CD14-positive monocyte (primary cell): Measurements from ENCODE around the gene SLC27A5. TPM values are rescaled to one million over a fixed set of nuclear protein-coding genes. Genes with fewer than 3 reads are reported as not detected.
"Not testable (repeated sequence)": the region's sequence is repeated elsewhere in the genome, so short reads cannot be mapped to it uniquely, and the experiment has no call there.

Experiments
- DNase-seq, 3 donors: peaks; one replicate each; pipeline ENCODE4 v3.0.0-alpha.2; 2011 to 2022
- H2AFZ ChIP-seq: 2 replicates; pipeline ENCODE4 v1.6.0; 2012; ENCODE audit warnings: mild to moderate bottlenecking, low read depth, low read length, inconsistent platforms; ENCODE audit not compliant: insufficient read depth, poor library complexity, severe bottlenecking
- H3K27ac ChIP-seq, 2 donors: 1 replicate in 1 of 2; 2 replicates in 1 of 2; pipeline ENCODE4 v1.5.1; 2012 to 2013; ENCODE audit warnings: low read length in 2 of 2, control low read depth in 1 of 2, inconsistent platforms in 1 of 2, low read depth in 1 of 2, mild to moderate bottlenecking in 1 of 2
- H3K27me3 ChIP-seq, 2 donors: one replicate each; pipeline versions ENCODE4 v1.6.0 to v1.6.1; 2011 to 2013; ENCODE audit warnings: low read length in 2 of 2; ENCODE audit not compliant: control insufficient read depth in 2 of 2, insufficient read depth in 2 of 2
- H3K36me3 ChIP-seq, 2 donors: replicated peaks in 1 of 2; 1 replicate in 1 of 2; 2 replicates in 1 of 2; pipeline versions ENCODE4 v1.5.1 to v1.6.1; 2012 to 2013; ENCODE audit warnings: low read length in 2 of 2, control low read depth in 1 of 2, inconsistent platforms in 1 of 2, mild to moderate bottlenecking in 1 of 2; ENCODE audit not compliant: insufficient read depth in 2 of 2, control insufficient read depth in 1 of 2
- H3K4me1 ChIP-seq, 2 donors: 1 replicate in 1 of 2; 2 replicates in 1 of 2; pipeline versions ENCODE4 v1.5.1 to v1.6.1; 2012 to 2013; ENCODE audit warnings: low read length in 2 of 2, control low read depth in 1 of 2, inconsistent platforms in 1 of 2, mild to moderate bottlenecking in 1 of 2, moderate library complexity in 1 of 2; ENCODE audit not compliant: insufficient read depth in 2 of 2, control insufficient read depth in 1 of 2
- H3K4me2 ChIP-seq: replicated peaks from 2 replicates; pipeline ENCODE3; 2012; ENCODE audit warnings: low read length, moderate library complexity, mild to moderate bottlenecking; ENCODE audit not compliant: poor library complexity, severe bottlenecking; ENCODE audit errors: extremely low read depth
- H3K4me3 ChIP-seq, 3 experiments: fragments of 200-600 bp in 1 of 3; sonication (generic) in 1 of 3; replicated peaks in 1 of 3; 1 replicate in 2 of 3; 2 replicates in 1 of 3; pipeline ENCODE4 v1.5.1; 2011 to 2013; ENCODE audit warnings: low read length in 3 of 3, mild to moderate bottlenecking in 3 of 3, control low read depth in 2 of 3, low read depth in 2 of 3, inconsistent platforms in 1 of 3, moderate library complexity in 1 of 3
- H3K79me2 ChIP-seq: 2 replicates; pipeline ENCODE4 v1.6.0; 2012; ENCODE audit warnings: mild to moderate bottlenecking, control low read depth, inconsistent platforms, low read length, moderate library complexity; ENCODE audit not compliant: insufficient read depth
- H3K9ac ChIP-seq: 2 replicates; pipeline ENCODE4 v1.6.0; 2017; ENCODE audit warnings: low read length, mild to moderate bottlenecking; ENCODE audit not compliant: insufficient read depth, poor library complexity, severe bottlenecking
- H3K9me3 ChIP-seq, 2 donors: replicated peaks in 1 of 2; 1 replicate in 1 of 2; 2 replicates in 1 of 2; pipeline versions ENCODE4 v1.5.1 to v1.6.1; 2012 to 2013; ENCODE audit warnings: low read length in 2 of 2, control low read depth in 1 of 2; ENCODE audit not compliant: control insufficient read depth in 1 of 2, insufficient read depth in 1 of 2
- H4K20me1 ChIP-seq: 2 replicates; pipeline ENCODE4 v1.6.0; 2012; ENCODE audit warnings: mild to moderate bottlenecking, low read length, control low read depth, moderate library complexity; ENCODE audit not compliant: insufficient read depth
- H3K27ac Mint-ChIP-seq, 7 donors: one replicate each; pipeline ENCODE4 v1.8.0; 2020; ENCODE audit warnings: mild to moderate bottlenecking in 7 of 7, mixed read lengths in 7 of 7, moderate library complexity in 6 of 7, inconsistent platforms in 2 of 7
- H3K27me3 Mint-ChIP-seq, 3 donors: one replicate each; pipeline ENCODE4 v1.8.0; 2021 to 2022; ENCODE audit warnings: low read depth in 3 of 3, mild to moderate bottlenecking in 3 of 3, mixed read lengths in 3 of 3, moderate library complexity in 3 of 3, inconsistent platforms in 1 of 3
- H3K36me3 Mint-ChIP-seq, 2 donors: one replicate each; pipeline ENCODE4 v1.8.0; 2020; ENCODE audit warnings: mixed read lengths in 2 of 2, inconsistent platforms in 1 of 2, mild to moderate bottlenecking in 1 of 2
- H3K4me1 Mint-ChIP-seq: one replicate; pipeline ENCODE4 v1.8.0; 2020; ENCODE audit warnings: mild to moderate bottlenecking, mixed read lengths
- H3K4me3 Mint-ChIP-seq, 2 donors: one replicate each; pipeline ENCODE4 v1.8.0; 2020; ENCODE audit warnings: mild to moderate bottlenecking in 2 of 2, mixed read lengths in 2 of 2, moderate library complexity in 1 of 2
- H3K9me3 Mint-ChIP-seq, 7 donors: one replicate each; pipeline ENCODE4 v1.8.0; 2020 to 2022; ENCODE audit warnings: mixed read lengths in 7 of 7, mild to moderate bottlenecking in 6 of 7, moderate library complexity in 6 of 7, inconsistent platforms in 2 of 7
- WGBS: methylation state at CpG from one replicate; pipeline ENCODE4 v1.1.5; 2013; ENCODE audit warnings: missing lambda C conversion rate; ENCODE audit not compliant: insufficient coverage; 5-methylcytosine and 5-hydroxymethylcytosine counted together
- intact Hi-C, 2 donors: fragments of 100-400 bp; cut with micrococcal nuclease; formaldehyde crosslinking; loops; one replicate each; pipeline versions ENCODE4 v1.15.0 to v1.15.1; 2023
- polyA plus RNA-seq, 3 donors: library from polyadenylated mRNA; depleted of rRNA in 1 of 3; unstranded in 2 of 3; stranded (reverse) in 1 of 3; fragments of 300-500 nt in 2 of 3; fragments of >200 nt in 1 of 3; fragmentation: Illumina TruSeq in 2 of 3; gene quantifications; 1 replicate in 2 of 3; 2 replicates in 1 of 3; pipeline ENCODE4 v1.2.3, GENCODE V29; 2012 to 2021
- TF ChIP-seq, protein P1 (sequence below): fragments of 200-600 bp; IDR thresholded peaks from one replicate; pipeline ENCODE4 v1.8.0; 2022; ENCODE audit warnings: antibody characterized with exemption, mild to moderate bottlenecking

SLC27A5 gene
- polyA plus RNA-seq, 3 donors = 1.5 to 2.9 (median 2.8) TPM

DNA sequence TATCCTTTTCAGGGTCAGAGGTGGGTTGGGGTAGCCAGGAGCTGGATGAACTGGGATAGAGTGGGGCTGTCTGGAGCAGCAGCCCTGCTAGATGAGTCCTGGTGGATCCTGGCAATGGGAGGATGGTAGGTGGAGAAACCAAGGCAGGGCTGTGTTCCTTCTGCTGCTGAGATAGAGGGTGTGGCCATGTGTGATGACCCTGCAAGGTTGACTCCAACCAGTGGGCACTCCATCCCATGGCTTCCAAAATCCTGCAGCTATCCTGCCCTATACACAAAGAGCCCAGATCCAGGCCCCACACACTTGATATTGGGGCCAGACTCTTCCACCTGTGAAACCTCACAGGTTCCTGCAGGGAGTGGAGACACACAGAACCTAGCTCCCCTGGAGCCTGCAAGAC is 38.0 kb downstream of the SLC27A5 start:
- intact Hi-C loops = no loop called here
- Histone ChIP-seq H3K27ac (no peak overlapping the region), H3K36me3 (peaks cover 31 to 34% of the 10 kb centered on the region in 2 donors), H3K27me3 (no peaks in the 10 kb centered on the region), H2AFZ (no peak overlapping the region), H4K20me1 (no peaks in the 10 kb centered on the region), H3K79me2 (no peaks in the 10 kb centered on the region), H3K4me1 (peaks cover 14 to 21% of the 10 kb centered on the region in 2 donors), H3K4me3 (no peak overlapping the region), H3K9ac (no peak overlapping the region), H3K4me2 (no peak overlapping the region), H3K9me3 (no peaks in the 10 kb centered on the region)
- Mint-ChIP-seq H3K4me1 (peaks cover 18% of the 10 kb centered on the region), H3K27ac (no peak overlapping the region), H3K9me3 (peaks cover 0 to 3% (median 0%) of the 10 kb centered on the region in 7 donors), H3K36me3 (peaks cover 33 to 38% of the 10 kb centered on the region in 2 donors), H3K4me3 (no peak overlapping the region), H3K27me3 (peaks cover 0 to 8% (median 2%) of the 10 kb centered on the region in 3 donors)
- TF ChIP-seq, protein P1, sequence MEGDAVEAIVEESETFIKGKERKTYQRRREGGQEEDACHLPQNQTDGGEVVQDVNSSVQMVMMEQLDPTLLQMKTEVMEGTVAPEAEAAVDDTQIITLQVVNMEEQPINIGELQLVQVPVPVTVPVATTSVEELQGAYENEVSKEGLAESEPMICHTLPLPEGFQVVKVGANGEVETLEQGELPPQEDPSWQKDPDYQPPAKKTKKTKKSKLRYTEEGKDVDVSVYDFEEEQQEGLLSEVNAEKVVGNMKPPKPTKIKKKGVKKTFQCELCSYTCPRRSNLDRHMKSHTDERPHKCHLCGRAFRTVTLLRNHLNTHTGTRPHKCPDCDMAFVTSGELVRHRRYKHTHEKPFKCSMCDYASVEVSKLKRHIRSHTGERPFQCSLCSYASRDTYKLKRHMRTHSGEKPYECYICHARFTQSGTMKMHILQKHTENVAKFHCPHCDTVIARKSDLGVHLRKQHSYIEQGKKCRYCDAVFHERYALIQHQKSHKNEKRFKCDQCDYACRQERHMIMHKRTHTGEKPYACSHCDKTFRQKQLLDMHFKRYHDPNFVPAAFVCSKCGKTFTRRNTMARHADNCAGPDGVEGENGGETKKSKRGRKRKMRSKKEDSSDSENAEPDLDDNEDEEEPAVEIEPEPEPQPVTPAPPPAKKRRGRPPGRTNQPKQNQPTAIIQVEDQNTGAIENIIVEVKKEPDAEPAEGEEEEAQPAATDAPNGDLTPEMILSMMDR = no peak
- no peak for DNase-seq

DNA sequence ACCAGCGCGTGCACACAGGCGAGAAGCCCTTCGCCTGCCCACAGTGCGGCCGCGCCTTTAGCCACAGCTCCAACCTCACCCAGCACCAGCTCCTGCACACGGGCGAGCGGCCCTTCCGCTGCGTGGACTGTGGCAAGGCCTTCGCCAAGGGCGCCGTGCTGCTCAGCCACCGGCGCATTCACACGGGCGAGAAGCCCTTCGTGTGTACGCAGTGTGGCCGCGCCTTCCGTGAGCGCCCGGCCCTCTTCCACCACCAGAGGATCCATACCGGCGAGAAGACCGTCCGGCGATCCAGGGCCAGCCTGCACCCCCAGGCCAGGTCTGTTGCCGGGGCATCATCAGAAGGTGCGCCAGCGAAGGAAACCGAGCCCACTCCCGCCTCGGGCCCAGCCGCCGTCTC is 40.1 kb downstream of the SLC27A5 start:
- intact Hi-C loops = no loop called here
- peaks cover 28% of the 10 kb centered on the region for H3K4me1 Mint-ChIP-seq
- Histone ChIP-seq H3K9ac (no peak overlapping the region), H2AFZ (no peak overlapping the region), H3K27ac (no peak overlapping the region), H3K4me1 (peaks cover 25 to 33% of the 10 kb centered on the region in 2 donors), H3K27me3 (no peaks in the 10 kb centered on the region), H3K4me3 (no peak overlapping the region), H3K4me2 (no peak overlapping the region), H3K9me3 (no peaks in the 10 kb centered on the region), H4K20me1 (no peaks in the 10 kb centered on the region), H3K79me2 (peaks cover 15% of the 10 kb centered on the region), H3K36me3 (peaks cover 31 to 34% of the 10 kb centered on the region in 2 donors)
- H3K36me3 Mint-ChIP-seq = peaks cover 33 to 38% of the 10 kb centered on the region in 2 donors
- peaks cover 0 to 3% (median 0%) of the 10 kb centered on the region in 7 donors for H3K9me3 Mint-ChIP-seq
- peaks cover 0 to 3% (median 2%) of the 10 kb centered on the region in 3 donors for H3K27me3 Mint-ChIP-seq
- no peak overlapping the region for H3K4me3 Mint-ChIP-seq
- DNase-seq = no peak
- no peak overlapping the region for H3K27ac Mint-ChIP-seq
- TF ChIP-seq, protein P1 = no peak
- 97% methylated on average over 37 of the region's 39 CpGs for WGBS

DNA sequence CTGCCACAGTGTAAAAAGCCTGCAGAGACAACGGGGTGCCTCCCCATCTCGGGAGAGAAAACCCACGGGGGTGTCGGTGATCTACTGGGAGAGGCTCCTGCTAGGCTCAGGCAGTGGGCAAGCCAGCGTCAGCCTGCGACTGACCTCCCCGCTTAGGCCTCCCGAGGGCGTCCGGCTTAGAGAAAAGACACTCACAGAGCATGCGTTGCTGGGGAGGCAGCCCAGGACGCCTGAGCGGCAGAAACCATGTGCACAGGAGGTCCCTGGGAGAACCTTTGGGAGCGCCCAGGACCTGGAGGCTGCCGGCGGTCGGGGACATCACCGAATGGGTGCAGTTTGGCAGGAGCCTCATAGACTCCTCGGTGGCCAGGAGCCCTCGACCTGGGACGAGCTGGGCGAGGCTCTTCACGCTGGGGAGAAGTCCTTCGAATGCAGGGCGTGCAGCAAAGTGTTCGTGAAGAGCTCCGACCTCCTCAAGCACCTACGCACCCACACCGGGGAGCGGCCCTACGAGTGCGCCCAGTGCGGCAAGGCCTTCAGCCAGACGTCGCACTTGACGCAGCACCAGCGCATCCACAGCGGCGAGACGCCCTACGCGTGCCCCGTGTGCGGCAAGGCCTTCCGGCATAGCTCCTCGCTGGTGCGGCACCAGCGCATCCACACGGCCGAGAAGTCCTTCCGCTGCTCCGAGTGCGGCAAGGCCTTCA is 40.8 kb downstream of the SLC27A5 start:
- Histone ChIP-seq H3K36me3 (peaks cover 31 to 34% of the 10 kb centered on the region in 2 donors), H3K4me1 (peaks cover 25 to 32% of the 10 kb centered on the region in 2 donors), H3K79me2 (peaks cover 15% of the 10 kb centered on the region)
- H3K4me2 ChIP-seq, intact Hi-C loops, DNase-seq, H3K27ac Mint-ChIP-seq, H3K9ac ChIP-seq, H3K27ac ChIP-seq, H3K27me3 Mint-ChIP-seq, H4K20me1 ChIP-seq, H2AFZ ChIP-seq, H3K4me3 ChIP-seq, H3K27me3 ChIP-seq, H3K9me3 ChIP-seq, H3K4me3 Mint-ChIP-seq, H3K9me3 Mint-ChIP-seq: not testable (repeated sequence)
- Mint-ChIP-seq H3K36me3 (peaks cover 33 to 38% of the 10 kb centered on the region in 2 donors), H3K4me1 (peaks cover 29% of the 10 kb centered on the region)
- WGBS = over 99% methylated on average over 14 of the region's 53 CpGs
